ENCODE measurements around the gene PRKACA. TPM values are rescaled to one million over a fixed set of nuclear protein-coding genes. Genes with fewer than 3 reads are reported as not detected.

Gene PRKACA
- total and polyA plus RNA-seq, 8 donors: 81.5 to 118 (median 93.7) TPM

GRCh38 chr19:14093117-14093823, 24.3 kb downstream of the PRKACA start:
- Histone ChIP-seq H3K4me3 (no peak overlapping the region), H3K9me3 (peaks cover 0 to 11% of the 10 kb centered on the region in 2 donors), H3K36me3 (peaks cover 0 to 40% of the 10 kb centered on the region in 2 donors), H3K4me1 (peaks cover 7 to 25% of the 10 kb centered on the region in 2 donors), H3K27ac (no peak overlapping the region), H3K27me3 (no peaks in the 10 kb centered on the region)
- intact Hi-C loops (cut with DNase I): no loop called here
- TF ChIP-seq CTCF (IDR thresholded peaks at IDR 0.05): no peak
- ATAC-seq: no peak
- DNase-seq: no peak

DNA sequence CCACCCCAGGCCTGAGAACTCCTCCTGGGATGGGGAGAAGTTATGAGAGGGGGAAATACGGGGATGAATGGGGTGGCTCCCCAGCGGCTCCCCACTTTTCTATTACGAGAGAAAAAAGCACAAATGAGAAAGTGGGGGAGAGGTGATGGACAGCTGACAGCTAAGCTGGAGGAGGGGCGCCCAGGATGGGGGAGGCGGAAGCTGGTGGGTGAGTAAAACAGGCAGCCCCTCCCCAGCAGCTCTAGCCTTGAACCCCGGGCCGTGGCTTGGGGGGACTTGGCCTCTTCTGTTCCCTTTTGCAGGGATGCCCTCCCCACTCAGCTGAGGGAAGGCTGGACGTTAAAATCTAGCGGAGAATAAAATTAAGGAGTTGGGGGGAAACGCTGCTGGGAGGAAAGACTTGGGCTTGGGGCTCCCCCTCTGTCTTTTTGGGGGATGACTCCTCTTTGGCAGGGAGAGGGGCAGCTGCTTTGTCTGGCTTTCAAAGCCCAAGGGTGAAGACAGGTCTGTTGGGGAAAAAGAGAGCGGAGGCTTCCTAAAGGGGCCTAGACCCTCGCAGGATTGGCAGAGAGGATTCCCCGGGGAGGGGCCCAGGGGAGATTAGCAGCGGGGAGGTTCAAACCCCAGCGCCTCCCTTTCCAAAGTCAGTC, 25.6 kb downstream of the PRKACA start:
- peak overlapping the region; percentile 87 to 93 for H3K27ac ChIP-seq
- H3K36me3 ChIP-seq: peaks cover 0 to 38% of the 10 kb centered on the region in 2 donors
- peak overlapping the region; percentile 73 to 79 for H3K4me3 ChIP-seq

GRCh38 chr19:14091081-14091812, 26.3 kb downstream of the PRKACA start:
- DNase-seq: peak; percentile 69 to 93 (median 81)
- Histone ChIP-seq H3K36me3 (peaks cover 0 to 35% of the 10 kb centered on the region in 2 donors), H3K4me3 (peak overlapping the region; percentile 73 to 79), H3K9me3 (peaks cover 0 to 11% of the 10 kb centered on the region in 2 donors), H3K27me3 (no peaks in the 10 kb centered on the region), H3K4me1 (peaks cover 7 to 25% of the 10 kb centered on the region in 2 donors), H3K27ac (peak overlapping the region; percentile 87 to 93)
- TF ChIP-seq CTCF (IDR thresholded peaks at IDR 0.05): peak in 1 of 2 donors; percentile 17
- peak; percentile 88 for ATAC-seq
- intact Hi-C loops (cut with DNase I): no loop called here

More for the DNA sequence above, 25.6 kb downstream of the PRKACA start:
- TF ChIP-seq CTCF (IDR thresholded peaks at IDR 0.05): no peak
- DNase-seq (no peak), ATAC-seq (peak; percentile 2)
- H3K9me3 ChIP-seq: peaks cover 0 to 11% of the 10 kb centered on the region in 2 donors
- H3K4me1 ChIP-seq: peaks cover 7 to 25% of the 10 kb centered on the region in 2 donors
- no peaks in the 10 kb centered on the region for H3K27me3 ChIP-seq
- intact Hi-C loops (cut with DNase I): no loop called here

GRCh38 chr19:14090509-14091080, 27.0 kb downstream of the PRKACA start, which contains the start of gene SAMD1:
Gene SAMD1 (minus strand): TSS chr19:14090751.
- DNase-seq (peak; percentile 90 to 96 (median 92)), ATAC-seq (peak; percentile 75)
- H3K36me3 ChIP-seq: peaks cover 0 to 29% of the 10 kb centered on the region in 2 donors
- H3K4me3 ChIP-seq: peak within 1 kb of the TSS; percentile 73 to 79
- H3K4me1 ChIP-seq: peaks cover 7 to 25% of the 10 kb centered on the region in 2 donors
- no peaks in the 10 kb centered on the region for H3K27me3 ChIP-seq
- no peak for TF ChIP-seq CTCF (IDR thresholded peaks at IDR 0.05)
- H3K27ac ChIP-seq: peak within 1 kb of the TSS; percentile 87 to 93
- H3K9me3 ChIP-seq: peaks cover 0 to 11% of the 10 kb centered on the region in 2 donors
- intact Hi-C loops (cut with DNase I): no loop called here

Data from left lung (tissue), 10 donors.